Activated CD4-positive, alpha-beta T cell treated with anti-CD3 and anti-CD28 coated beads, Interleukin-2, amount 50 U/mL, for 24 hours (primary cell): ENCODE results near the gene RNASE7.

Source experiments
- DNase-seq, 2 donors: peaks; one replicate each; pipeline ENCODE4 v3.0.0-alpha.2; 2020; ENCODE audit warnings: low read depth in 1 of 2, low spot score in 1 of 2

RNASE7 gene

DNA sequence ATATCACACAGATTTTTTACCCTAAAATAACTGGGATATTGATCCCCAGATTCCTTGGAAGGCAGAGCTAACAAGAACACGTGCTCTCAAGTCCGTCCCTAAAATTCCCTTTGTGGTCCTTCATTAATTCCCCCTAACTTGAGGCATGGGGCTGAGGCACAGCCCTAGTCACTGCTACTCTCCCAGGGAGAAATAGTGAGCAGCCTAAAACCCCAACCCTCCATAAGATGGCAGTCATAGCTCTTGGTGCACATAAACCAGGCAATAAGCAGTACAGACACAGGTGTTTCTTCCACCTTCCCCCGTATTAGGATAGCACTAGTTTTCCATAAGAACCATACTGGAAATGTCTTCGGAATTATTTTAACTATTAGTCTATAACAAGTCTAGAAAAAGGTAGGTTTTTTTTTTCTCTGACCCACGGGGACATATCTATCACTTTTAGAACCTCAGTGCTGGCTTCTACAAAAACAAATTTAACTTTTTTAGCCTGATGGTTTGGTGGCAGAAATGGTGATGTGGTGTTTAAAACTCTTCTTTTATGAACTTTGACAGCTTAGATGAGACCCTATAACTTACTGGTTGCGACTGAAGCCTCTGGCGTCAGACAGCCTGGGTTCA, 24.8 kb downstream of the RNASE7 start:
- no peak for DNase-seq

DNA sequence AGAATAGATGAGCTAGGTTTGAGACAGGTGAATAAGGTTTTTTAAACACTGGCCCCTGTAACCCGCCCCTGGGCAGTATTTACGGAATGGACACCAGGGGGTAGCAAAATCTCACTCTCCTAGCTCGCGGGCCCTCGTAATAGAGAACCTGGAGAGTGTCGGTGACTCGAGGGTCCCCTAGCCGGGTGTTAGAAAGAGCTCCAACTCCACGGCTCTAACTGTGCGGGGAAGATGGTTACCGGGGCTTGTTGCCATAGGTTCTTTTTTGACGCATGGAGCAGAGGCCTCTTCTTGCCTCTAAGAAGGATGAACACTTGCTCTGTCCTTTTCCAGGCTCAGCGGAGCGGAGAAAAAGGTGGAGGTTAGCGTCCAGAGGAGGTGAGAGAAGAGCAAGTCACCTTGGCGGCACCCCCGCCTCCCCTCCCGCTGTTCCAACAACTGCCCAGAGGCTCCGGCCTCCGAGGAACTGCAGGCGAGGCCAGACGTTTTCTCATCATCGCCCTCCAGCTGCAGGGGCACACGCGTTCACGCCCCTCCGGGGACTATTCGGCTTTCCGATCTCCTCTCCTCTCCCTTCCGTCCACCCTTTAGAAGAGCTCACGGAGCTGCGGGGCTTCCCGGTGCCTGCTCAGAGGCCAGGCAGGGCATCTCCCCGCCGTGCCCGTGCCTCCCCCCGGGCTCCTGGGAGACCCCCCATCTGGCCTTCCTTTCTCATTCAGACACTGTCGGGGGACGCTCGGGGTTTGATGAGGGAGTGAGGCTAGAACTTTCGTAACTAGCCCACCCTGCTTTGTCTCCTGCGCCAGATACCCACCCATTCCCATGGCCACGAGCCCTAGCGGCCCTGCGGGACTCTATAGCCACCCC, 26.6 kb downstream of the RNASE7 start:
- DNase-seq: peak in 1 of 2 donors; percentile 14

DNA sequence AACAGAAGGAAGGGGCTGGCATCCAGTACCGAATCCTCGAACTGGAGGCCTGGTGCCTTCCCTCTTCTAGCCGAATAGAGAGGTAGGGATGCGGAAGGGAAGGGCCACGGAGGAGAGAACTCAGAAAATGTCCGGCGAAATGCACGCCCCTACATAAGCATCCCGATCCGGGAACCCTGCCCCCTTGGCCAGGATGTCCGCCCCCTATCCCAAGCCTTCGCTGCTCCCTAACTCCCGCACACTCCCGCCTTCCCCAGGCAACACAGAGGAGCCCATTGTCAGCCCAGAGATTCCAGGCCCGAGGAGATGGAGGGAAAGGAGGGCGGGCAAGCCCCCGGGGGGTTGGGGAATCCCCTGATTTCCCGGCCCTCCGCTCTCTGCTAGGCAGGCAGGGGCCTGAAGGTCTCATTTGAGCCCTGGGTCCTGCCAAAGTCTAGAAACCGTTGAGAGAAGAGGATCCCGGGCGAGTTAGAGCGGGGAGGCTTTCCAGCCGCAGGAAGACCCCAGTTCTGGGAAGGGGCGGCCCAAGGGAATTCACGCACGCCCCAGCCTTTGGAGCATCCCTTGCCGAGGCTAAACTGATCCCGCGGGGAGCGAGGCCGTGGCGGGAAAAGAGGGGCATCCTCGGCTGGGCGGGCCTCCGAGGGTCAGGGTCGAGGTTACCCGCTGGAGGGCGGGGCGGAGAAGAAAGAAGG, 27.4 kb downstream of the RNASE7 start:
- no peak for DNase-seq

DNA sequence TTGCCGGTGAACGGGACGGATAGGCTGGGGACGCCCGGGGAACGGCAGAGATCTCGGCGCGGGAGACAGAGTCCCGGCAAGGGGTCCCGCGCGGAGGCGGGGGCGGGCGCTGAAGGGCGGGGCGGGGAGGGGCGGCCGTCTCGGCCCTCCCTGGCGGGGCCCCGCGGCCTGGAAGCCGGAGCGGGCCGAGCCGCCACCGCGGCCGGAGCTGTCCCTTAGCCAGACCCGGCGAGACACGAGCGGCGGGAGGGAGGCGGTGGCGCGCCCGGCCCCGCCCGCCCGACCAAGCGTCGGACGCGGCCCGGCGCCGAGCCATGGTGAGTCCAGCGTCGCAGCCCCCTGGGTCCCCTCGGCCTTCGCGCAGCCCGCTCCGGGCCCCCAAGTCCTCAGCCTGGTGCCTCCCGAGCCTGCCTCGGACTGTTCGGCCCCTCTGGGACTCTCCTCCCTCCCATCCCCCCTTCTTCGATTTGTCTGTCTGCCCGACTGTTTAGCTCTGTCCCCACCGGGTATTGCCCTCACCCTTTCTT, 28.0 kb downstream of the RNASE7 start, which contains the start of gene ARHGEF40:
Gene ARHGEF40, plus strand, starts transcription at position 222 of the 527 bp plus-strand sequence. Its CDS starts 93 bp downstream, at position 315.
- no peak for DNase-seq

- DNase-seq: no peak
These were observed 28.6 kb downstream of the RNASE7 start for GRCh38 chr14:21070610-21071224.

- DNase-seq: peak; percentile 7 to 11
These were observed 29.3 kb downstream of the RNASE7 start for GRCh38 chr14:21071225-21072030.

DNA sequence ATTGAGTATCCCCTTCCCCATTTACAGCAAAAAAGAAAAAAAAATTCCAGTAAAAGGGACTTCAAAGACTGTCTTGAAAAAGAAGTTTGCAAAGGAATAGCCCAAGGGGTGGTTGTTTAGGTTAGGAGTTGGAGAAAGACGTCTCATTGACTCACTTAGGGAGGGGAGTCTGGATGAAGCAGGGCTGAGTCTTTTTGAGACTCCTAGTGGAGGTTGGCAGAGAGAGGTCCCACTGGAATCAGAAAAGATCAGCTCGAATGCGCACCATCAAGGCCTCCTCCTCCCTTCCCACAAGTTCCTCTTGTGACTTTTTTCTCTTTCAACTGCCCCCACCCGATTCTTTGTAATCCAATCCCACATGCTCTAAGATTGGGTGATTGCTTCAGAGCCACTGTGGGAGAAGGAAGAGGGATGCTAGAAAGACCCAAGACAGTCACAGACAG, 29.9 kb downstream of the RNASE7 start:
- DNase-seq: no peak

DNA sequence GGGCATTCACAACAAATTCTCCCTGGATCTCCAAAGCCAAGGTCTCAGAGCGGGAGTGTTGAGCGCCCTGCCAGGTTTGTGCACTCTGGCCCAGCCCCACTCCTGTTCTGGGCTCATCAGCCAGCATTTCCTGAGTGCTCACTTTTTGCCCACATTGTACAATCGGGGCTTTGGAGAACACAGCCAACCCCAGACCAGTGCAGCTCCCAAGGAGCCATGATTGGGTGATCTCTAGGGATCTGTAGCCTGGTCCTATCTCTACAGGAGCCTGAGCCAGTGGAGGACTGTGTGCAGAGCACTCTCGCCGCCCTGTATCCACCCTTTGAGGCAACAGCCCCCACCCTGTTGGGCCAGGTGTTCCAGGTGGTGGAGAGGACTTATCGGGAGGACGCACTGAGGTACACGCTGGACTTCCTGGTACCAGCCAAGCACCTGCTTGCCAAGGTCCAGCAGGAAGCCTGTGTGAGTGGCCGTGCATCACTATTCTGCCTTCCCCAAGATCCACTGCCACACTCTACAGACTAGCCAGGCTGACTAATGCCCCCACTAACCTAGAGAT, 30.7 kb downstream of the RNASE7 start:
- no peak for DNase-seq

GRCh38 chr14:21073921-21074320, 31.8 kb downstream of the RNASE7 start:
- no peak for DNase-seq

DNA sequence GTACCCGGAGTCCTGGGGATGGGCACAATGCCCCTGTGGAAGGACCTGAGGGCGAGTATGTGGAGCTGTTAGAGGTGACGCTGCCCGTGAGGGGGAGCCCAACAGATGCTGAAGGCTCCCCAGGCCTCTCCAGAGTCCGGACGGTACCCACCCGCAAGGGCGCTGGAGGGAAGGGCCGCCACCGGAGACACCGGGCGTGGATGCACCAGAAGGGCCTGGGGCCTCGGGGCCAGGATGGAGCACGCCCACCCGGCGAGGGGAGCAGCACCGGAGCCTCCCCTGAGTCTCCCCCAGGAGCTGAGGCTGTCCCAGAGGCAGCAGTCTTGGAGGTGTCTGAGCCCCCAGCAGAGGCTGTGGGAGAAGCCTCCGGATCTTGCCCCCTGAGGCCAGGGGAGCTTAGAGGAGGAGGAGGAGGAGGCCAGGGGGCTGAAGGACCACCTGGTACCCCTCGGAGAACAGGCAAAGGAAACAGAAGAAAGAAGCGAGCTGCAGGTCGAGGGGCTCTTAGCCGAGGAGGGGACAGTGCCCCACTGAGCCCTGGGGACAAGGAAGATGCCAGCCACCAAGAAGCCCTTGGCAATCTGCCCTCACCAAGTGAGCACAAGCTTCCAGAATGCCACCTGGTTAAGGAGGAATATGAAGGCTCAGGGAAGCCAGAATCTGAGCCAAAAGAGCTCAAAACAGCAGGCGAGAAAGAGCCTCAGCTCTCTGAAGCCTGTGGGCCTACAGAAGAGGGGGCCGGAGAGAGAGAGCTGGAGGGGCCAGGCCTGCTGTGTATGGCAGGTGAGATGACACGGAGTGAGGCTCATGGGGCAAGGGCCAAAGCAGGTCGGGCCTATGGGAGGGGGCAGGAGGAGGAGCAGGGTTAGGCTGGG, 32.5 kb downstream of the RNASE7 start:
- no peak for DNase-seq

GRCh38 chr14:21075719-21076437, 33.7 kb downstream of the RNASE7 start:
- DNase-seq: no peak

- DNase-seq: no peak
These were observed 35.5 kb downstream of the RNASE7 start for GRCh38 chr14:21077672-21078071.

DNA sequence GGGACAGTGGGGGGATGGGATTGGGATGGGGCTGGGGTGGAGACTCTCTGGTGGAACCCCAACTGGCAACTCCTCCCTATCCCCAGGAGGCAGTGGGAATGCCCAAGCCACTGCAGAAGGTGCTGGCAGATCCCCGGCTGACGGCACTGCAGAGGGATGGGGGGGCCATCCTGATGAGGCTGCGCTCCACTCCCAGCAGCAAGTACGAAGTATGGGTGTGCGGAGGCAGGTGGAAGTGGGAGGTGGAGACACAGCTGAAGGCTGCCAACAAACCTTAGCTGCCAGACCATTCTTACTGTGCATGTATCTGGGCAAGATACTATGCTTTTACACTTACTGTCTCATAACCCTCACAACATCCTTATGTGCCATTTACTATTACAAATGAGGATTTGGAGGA, 36.1 kb downstream of the RNASE7 start:
- DNase-seq: no peak

GRCh38 chr14:21078726-21079125, 36.6 kb downstream of the RNASE7 start:
- no peak for DNase-seq

DNA sequence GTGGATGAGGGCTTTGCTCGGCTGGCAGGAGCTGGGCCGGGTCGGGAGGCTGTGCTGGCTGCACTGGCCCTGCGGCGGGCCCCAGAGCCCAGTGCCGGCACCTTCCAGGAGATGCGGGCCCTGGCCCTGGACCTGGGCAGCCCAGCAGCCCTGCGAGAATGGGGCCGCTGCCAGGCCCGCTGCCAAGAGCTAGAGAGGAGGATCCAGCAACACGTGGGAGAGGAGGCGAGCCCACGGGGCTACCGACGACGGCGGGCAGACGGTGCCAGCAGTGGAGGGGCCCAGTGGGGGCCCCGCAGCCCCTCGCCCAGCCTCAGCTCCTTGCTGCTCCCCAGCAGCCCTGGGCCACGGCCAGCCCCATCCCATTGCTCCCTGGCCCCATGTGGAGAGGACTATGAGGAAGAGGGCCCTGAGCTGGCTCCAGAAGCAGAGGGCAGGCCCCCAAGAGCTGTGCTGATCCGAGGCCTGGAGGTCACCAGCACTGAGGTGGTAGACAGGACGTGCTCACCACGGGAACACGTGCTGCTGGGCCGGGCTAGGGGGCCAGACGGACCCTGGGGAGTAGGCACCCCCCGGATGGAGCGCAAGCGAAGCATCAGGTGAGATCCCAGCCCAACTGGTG, 39.5 kb downstream of the RNASE7 start:
- no peak for DNase-seq

- DNase-seq: no peak
These were observed 41.6 kb downstream of the RNASE7 start for GRCh38 chr14:21083565-21084325.

GRCh38 chr14:21084396-21084795, 42.2 kb downstream of the RNASE7 start:
- DNase-seq: no peak
